ENCODE measurements around the gene MICAL2.

The MICAL2 gene

DNA sequence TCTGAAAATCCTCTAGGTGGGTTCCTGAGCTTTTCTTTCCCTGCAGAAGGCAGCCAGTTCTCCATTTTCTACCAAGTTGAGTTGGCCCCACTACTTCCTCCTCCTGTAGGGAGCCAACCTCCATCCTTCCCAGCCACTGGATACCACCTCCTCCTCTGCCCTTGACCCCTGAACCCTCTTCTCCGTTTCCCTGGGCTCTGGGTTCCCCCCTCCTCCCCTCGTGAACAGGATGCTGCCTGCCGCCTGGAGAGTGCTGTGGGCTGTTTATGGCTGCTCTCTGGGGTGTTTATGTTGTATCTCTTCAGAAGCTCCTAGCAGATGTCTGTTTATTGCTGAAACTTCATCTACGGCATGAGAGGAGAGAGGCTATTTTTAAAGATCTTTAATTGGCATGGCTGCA lies 8.6 kb downstream of the MICAL2 start:
- DNase-seq (ENCODE audit: low read depth) = no peak

DNA sequence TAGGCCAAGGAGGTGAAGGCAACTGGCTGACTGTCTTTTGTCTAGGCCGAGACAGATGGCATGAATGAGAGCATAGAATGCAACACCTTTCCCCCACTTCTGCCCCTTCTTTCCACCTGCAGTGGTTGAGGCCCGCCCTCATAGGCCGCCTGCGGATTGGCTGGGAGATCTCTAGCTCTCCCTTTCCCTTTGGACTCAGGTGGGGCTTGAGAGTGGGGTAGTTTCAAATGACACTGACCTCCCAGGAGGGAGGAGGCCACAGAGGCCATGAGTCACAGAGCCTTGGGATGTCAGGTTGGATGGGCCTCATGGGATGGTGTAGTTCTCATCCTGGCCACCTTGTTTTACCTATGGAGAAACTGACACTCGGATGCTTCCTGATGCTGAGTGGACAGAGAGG lies 9.1 kb downstream of the MICAL2 start:
- DNase-seq (ENCODE audit: low read depth) = no peak

DNA sequence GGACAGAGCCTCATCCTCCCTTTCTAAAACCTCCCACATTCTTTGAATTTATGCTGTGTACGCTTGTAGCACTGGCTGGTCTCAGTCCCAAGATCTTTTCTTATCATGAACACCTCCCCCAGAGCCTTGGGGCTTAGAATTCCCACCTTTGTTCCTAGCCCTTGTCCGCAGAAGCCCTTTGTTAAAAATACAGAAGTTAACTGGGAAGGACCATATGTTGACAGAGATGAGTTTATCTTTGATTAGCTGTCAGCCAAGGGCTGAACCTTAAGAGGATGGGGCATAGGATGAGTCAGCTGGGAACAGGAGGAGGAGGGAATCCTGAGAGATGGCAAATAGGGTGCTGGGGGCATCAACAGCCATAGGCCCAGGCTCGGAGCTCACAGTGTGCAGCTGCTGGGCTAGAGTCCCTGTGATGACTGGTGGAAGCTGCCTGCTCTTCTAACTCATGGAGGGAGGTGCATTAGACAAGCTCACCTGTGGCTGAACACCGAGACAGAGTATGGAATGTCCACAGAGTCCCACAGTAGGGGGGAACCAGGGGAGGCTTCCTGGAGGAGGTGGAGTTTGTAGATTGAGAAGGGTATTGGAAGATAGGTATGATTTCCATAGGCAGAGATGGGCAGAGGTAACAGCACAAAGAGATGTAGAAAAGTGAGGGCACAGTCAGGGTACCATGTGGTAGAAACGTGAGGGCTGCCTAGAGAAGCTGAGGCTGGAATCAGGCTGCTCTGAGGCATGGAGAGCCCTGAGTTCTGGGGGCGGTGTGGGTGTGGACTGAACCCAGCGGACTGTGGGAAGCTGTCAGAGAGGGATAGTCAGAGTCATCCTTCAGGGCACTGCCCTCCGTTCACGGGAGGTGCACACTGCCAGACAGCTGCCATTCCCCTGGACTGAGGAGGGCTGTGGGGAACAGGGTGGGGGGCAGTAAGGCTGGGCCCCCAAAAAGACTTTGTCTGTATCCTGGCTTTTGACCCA lies 9.9 kb downstream of the MICAL2 start:
- DNase-seq (ENCODE audit: low read depth) = no peak

DNA sequence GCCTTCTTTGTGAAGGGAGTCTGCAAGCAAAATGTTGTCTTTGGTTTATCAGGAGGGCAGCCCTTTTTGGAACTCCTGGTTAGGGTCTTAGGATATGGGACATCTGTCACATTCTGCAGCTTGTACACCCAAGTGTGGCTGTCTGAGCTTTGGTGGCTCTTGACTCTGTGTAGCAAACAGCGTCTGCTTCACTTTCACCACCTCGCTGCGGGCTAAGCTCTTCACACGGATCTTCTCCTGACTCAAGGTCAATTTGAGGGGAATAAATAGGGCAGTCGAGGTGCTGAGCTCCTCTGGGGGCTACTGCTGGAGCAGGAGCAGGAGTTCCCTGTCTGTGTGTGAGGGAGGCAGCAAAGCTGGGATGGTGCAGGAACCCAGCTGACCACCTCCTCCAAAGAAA lies 10.6 kb downstream of the MICAL2 start:
- no peak for DNase-seq (ENCODE audit: low read depth)

DNA sequence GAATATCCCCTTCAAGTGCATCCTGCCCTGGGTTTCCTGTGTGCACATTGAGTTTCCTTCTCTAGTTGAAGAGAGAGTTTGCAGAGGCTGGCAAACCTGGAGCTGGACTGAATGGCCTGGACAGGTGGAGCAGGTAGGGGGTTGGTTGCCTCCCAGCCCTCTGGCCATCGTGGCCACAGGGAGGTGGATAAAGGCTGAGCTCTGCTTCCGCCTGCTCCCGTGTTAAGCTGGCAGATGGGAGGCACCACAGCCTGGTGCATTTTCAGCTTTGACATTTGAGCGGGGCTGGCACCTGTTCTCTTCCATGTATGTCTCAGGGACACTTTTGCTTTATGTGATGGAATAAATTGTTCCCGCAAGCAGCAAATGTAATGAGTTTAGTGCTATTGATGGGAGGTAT lies 11.1 kb downstream of the MICAL2 start:
- no peak for DNase-seq (ENCODE audit: low read depth)

DNA sequence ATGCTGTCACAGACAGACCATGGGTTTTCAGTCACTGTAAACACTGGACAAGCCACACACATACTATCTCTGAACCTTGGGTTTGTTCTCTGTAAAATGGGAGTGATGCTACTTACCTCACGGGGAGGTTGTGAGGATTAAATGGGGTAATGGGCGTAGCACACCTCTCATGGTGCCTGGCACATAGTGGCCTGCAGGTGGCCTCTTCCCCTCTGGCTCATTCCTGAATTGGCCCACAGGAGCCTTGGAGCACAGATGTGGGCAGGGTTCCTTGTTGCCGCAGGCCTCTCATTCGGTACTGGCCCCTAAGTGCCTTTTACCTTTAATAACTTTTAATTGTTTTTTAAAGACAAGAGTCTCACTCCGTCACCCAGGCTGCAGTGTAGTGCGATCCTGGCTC lies 11.7 kb downstream of the MICAL2 start:
- DNase-seq (ENCODE audit: low read depth) = no peak

DNA sequence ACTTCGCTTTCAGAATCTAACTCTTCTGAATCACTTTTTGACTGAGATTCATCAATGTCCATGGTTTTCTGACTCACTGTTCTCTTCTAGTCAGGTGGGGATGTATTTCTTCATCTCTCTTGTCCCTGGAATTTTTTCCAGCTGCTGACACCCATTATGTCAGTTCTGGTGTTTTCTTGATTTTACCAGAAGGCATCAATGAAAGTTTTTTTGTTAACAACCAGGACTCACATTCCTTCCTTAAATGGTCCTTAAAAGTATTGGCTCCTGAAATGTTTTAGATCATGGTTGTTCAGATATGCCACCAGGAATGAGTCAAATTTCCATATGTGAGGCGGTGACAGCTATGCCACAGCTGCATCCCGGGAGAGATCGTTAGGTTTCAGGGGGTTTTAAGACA lies 12.9 kb downstream of the MICAL2 start:
- no peak for DNase-seq (ENCODE audit: low read depth)

DNA sequence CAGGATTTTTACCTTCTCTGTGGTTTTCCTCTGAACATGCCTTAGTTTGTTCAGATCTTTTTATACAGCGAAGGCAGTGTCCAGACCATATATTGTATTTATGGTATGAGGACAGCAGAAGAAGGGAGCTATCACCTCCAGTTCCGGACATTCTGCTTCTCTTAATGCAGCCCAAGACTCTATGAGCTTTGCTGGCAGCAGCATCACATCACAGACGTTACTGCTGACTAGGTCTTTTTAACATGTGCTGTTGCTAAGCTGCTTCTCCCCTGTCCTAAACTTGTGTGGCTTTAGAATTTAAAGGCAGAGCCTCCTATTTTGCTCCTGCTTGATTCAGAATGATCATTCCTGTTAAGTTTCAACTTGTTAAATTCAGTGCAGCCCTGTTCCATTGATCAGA lies 13.4 kb downstream of the MICAL2 start:
- no peak for DNase-seq (ENCODE audit: low read depth)

DNA sequence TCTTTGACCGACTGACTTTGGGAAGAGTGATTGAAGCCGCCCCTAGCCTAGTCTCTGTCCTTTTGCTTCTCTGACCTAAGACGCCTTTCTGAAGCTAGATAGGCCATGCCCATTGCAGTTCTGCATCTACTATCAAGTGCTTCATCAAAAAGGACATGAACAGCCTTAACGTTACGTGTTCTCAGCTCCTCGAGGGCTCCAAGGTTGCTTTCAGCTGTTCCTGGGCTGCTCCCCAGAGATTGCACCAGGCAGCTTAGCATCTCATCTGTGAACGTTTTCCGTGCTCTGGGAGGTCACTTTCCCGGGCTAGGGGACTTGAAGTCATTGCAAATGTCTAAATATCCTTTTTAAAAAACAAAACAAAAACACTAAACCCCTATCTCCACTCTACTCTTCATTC lies 13.9 kb downstream of the MICAL2 start:
- DNase-seq (ENCODE audit: low read depth) = no peak

DNA sequence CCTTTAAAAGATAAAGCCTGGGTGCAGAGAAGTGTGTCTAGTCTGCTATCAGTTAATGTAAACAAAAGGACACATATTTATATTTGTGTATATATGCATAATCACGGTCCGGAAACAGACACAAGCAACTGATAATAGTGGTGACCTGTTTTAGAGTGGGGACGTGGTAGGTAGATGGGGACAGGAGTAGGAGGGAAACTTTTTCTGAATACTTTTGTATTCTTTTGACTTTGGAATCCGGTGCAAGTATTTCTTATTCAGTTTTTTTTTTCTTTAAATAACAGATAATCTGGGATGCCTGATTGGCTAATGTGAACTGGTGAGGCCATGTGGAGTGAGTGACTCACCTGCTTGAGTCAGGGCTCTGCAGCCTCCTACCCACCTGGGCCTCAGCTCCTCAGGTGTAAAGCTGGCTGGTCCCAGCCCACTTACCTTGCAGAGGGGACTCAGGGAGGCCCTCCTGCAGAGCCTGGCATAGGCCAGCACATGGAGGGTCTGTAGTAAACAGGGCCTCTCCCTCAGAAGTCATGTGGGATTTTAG lies 15.3 kb downstream of the MICAL2 start:
- no peak for DNase-seq (ENCODE audit: low read depth)

DNA sequence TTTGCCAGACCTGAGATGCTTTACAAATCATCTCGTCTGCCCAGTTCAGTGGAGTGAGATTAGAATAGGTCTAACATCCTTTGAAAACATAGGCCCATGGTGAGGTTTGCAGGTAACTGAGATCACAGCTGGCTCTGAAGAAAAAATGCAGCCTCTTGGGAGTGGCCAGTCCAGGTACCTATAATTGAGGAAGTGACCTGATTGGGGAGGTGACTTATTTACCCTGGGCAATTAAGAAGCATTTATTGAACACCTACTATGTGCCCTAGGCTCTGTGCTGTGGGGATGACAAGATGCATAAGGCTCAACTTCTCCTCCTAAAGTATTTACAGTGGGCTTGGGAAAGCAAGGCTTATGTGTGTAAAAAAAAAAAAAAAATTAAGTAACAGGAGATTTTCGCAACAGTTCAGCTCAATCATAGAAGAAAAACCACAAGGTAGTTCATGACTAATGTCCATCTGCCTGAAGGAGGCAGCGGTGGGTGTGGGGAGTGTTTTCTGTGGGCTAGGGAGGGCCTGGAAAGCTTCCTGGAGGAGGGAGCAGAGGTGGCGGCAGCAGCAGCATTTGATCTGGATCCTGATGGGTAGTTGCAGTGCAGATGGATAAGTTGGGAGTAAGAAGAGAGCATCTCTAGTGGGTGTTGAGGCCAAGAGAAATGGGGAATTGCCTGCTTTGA lies 16.1 kb downstream of the MICAL2 start:
- no peak for DNase-seq (ENCODE audit: low read depth)

DNA sequence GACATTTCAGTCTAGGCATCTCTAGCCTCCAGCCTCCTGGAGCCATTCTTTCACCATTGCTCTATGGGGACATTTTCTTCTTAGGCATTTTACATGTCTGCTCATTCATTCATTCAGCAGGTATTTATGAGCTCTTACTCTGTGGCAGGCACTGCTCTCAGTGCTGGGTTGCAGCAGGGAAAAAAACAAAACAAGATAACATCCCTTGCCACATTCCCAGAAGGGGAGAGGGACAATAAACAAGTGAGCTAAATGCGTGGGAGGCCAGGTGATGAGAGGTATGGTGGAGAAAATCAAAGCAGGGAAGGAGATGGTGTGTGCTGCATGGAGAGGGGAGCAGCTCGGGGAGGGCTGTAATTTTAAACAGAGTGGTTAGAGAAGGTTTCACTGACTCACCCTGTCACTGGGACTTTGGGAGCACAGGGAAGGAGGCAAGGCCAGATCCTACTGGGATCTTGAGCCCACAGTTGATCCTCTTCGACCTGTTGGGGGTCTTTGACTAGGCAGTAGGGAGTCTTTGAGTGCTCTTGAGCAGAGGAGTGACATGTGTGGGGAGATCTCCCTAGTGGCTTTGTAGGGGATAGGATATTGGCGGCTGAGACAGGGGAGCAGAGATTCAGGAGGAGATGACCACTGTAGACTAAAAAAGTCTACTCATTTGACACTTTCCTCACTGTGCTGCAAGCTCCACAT lies 17.0 kb downstream of the MICAL2 start:
- DNase-seq (ENCODE audit: low read depth) = no peak

DNA sequence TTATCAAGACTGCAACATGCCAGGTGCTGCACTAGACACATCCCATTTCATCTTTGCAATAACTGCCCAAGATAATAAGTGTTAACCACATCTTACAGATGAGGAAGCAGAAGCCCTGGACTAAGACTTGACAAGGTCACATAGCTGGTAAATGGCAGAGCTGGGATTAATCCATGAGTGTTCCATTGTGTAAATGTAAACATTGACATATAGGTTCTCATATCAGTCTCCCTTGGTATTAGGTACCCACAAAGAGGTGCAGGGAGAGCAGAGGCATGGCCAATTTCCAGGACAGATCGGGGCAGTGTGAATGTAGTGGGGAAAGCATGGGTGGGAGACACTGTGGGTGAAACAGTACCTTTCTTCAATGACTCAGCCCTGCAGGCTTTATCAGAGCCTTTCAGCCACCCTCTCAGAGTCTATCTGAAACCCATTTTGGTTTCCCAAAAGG lies 17.9 kb downstream of the MICAL2 start:
- DNase-seq (ENCODE audit: low read depth) = no peak

DNA sequence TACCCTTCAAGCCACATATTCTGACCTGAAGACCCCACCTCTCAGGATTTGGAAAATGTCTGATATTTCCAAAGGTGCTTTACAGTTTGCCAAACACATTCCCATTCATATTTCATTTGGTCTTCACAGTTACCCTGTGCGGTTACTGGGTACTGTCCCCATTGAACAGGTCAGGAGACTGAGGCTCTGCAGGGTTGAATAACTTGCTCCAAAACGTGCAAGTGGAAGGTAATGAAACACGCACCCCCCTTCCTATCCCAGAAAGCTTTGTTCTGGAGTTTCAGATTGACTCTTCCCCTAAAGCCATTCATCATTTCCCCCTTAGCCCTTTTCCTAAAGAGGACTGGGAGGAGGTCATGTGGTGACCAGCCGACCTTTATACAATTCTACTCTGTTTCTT lies 18.8 kb downstream of the MICAL2 start:
- DNase-seq (ENCODE audit: low read depth) = no peak

DNA sequence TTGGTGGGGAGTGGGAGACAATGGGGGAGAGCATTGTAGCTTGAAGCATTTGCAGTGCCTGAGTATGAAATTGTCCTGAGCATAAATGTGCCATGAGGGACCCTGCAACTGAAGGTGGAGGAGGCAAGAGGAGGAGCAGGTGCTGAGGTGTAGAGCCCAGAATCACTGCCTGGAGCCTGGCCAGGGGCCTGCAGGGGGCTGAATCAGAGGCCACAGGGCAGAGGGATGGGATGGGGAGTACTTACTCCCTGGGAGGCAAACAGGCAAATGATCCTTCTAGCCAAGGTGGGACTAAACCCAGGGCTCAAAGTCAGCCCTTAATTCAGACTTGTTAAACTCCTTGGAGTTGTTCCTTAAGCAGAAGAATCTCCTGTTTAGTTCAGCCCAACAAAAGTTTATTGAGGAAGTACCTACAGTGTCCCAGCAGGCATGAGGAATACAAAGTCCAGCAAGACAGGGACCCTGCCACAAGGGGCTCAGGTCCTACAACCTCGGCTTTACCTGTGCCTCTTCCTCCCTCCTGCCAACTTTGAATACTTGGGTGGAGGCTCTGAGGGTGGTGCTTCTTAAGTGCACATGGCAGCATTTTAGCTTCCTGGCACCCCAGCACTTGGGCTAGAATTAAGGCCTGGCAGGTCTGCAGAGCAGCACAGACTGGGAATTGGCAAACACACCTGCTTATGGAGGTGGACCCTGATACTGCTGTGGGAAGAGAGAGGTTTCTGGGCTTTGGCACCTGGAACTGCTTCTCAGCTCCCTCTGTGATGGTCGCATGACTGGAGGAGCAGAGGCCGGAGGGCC lies 20.0 kb downstream of the MICAL2 start:
- no peak for DNase-seq (ENCODE audit: low read depth)

DNA sequence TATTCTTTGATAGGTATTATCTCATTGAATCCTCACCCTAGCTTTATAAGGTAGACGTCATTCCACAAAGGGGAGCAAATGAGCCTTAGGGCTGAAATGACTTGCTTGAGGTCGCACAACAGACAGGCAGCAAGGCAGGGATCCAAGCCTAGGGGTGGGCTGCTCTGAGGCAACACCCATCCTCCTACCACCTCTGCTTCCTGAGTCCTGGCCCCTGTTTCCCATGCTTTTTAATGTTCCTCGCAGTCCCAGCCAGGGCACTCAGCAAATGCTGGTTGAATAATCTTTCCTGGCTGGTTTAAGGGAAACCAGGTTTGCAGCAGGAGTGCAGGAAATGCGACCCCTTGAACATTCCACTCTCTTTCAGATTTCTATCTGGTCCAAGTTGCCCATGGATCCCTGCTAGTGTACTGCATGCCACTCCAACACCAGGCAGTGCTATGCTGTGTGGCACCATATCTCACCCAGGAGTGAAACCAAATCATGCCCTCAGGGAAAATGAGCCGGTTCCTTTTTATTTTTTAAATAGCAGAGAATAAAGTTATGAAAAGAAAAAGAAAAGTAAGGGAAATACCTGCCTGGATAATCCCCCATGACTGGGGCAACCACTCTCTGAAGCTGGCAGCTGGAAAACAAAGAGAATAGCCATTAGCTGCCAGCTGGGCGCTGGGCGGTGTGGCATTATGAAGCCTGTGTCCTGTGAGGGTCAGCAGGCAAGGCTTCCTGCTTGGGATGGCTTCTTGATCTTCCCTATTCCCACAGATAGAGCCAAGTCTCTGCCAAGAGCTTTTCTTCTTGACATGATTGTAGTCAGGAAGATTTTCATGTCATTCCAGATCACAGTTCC lies 21.8 kb downstream of the MICAL2 start:
- DNase-seq (ENCODE audit: low read depth) = no peak

DNA sequence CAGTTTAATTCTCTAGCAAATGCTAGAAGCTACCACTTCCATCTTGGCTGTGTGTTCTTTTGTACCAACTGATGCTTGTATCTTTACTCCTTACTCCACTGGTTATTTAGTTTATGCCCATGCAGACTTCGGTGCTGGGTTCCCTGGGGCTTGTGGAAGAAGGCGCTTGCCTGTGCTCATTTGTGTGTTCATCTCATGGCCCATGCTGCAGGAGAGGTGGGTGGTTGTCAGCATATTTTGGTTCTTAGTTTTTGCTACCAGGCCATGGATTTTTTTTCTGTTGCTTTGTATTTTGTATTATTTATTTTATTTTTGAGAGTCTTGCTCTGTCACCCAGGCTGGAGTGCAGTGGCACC lies 22.4 kb downstream of the MICAL2 start:
- DNase-seq (ENCODE audit: low read depth) = no peak

DNA sequence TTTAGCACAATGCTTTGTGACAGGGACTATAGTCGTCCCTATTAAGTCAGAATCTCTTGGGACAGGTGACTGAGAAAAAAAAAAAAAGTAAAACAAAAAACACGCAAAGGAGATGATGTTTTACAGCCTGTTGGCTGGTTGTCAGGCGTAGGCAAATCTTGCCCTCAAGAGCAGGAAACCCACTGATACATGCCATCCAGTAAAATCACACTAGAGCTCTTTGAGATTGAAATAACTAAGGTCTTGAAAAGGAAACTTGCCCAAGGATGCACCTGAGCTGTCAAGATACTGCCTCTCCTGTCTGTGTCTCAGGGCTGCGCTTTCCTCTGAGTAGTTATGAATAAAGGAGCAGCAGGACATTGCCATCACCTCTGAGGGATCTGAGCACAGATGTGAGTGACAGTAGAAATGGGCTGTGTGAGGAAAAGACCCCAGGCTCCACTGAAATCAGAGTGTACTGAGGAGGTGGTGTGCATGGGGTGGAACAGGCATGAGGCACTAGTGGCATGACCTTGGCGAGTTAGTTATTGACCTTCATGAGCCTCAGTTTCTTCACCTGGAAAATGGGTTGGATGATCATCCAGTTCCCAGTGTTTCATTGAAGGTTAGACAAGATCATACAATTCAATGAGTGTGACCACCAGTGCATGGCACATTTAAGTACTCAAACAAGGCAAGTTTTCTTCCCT lies 23.3 kb downstream of the MICAL2 start:
- DNase-seq (ENCODE audit: low read depth) = no peak

DNA sequence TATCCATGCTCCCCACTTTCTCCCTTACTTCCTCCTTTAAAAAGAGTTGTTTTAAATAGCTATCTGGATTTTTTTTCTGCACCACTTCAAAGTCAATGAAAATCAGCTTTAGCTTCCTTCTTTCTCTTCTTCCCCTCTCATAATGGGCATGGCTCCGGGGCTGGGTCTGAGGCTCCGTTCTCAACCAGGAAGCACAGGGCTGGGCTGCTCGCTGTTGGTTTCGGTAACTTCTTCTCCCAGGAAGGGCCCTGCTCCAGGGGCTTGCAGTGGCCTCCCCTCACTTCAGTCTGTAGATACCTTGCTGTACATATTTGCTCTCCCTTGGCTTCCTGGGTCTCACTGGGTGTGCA lies 23.8 kb downstream of the MICAL2 start:
- DNase-seq (ENCODE audit: low read depth) = no peak

DNA sequence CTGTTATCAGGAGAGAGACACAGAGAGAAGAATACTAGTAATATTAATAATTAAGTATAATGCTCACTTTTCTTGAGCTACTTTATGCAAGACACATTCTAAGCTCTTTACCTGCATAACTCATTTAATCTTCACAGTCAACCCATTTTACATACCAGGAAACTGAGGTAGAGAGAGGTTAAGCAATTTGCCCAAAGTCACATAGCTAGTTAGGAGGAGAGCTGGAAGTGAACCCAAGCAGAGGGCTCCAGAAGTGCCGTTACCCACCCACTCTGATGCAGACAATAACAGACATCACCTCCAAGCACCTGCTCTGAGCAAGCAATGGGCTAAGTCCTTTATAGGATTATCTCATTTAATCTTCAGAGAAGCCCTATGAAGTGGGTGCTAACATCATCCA lies 24.8 kb downstream of the MICAL2 start:
- no peak for DNase-seq (ENCODE audit: low read depth)

All from activated gamma-delta T cell treated with anti-CD3 and anti-CD28 coated beads, Interleukin-2, amount 50 U/mL, for 16 hours (primary cell).